ENCODE results near the gene C2orf76.
"Not testable (repeated sequence)": the region's sequence is repeated elsewhere in the genome, so short reads cannot be mapped to it uniquely, and the experiment has no call there.

Gene C2orf76

DNA sequence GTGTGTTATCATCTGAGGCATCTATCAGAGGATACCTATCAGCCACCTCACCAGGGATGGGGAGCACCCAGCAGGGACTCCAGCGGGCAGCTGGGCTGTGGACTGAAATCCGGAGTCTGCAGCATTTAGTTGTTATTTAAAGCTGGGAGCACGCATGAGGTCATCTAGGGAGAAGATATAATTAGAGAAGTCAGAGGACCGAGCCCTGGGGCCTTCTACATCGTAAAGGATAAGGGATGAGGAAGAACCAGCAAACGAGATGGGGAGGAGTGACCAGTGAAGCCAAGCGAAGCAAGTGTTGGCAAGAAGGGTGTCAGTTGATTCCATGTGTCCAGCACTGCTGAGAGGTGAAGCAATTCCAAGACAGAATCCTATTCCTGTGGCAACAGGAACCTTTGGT is 72.7 kb downstream of the C2orf76 start:
- no peak for DNase-seq

DNA sequence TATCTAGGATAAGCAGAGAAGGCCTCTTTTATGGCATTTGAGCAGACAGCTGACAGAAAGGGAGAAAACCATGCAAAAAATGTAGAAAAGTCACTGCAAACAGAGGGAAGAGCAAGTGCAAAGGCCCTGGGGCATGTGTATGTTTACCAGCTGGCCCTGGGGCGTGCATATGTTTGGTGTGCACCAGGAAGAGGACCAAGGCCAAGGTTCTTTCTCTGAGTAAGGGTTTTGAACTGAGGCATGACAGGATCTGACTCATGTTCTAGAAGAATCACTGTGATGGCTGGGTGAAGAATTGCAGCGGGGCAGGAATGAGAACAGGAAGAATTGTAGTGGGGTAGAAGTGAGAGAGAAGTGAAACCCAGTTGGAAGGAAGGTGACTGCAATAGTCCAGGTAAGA is 73.4 kb downstream of the C2orf76 start:
- DNase-seq = no peak

DNA sequence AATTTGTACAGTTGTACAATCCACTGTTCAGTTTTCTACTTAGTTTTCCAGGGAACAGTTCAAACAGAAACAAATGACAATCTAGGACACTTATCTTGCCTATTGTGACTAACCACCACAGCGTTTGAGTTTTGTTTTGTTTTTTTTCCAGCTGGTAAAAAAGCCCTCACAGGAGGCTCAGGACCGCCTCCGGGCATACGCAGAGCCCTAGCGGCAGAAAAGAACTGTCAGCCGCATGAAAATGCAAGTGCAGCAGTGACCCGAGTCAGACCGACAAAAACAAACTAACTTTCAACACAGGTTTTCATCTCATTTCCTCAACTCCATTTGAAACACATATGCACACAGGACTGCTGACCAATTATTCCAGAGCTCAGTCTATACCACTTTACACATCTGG is 74.4 kb downstream of the C2orf76 start:
- DNase-seq = no peak

DNA sequence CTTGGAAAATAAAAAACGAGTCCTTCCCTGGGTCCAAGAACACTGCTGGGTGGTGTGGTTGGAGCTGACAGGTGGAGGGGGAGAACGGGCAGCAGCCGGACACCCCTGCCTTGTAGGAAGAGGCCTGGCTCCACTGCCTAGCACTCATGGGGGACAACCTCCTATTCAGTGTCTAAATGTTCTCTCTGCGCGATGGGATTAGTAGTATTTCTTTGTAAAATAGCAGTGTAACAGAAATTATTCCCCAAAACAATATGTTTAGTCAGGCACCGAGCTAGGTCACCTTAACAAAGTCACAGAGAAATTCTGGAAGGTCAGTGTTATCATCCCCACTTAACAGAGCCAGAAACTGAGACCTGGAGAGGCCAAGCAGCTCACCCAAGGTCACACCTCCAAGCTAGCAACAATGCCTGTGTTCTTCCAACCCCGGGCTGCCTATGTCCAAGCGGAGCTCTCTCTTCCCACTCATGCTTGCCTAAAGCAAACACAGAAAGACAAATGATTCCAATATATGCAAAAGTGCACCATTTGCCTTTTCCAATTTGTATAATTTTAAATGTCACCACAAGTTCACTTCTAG is 75.0 kb downstream of the C2orf76 start:
- no peak for DNase-seq

DNA sequence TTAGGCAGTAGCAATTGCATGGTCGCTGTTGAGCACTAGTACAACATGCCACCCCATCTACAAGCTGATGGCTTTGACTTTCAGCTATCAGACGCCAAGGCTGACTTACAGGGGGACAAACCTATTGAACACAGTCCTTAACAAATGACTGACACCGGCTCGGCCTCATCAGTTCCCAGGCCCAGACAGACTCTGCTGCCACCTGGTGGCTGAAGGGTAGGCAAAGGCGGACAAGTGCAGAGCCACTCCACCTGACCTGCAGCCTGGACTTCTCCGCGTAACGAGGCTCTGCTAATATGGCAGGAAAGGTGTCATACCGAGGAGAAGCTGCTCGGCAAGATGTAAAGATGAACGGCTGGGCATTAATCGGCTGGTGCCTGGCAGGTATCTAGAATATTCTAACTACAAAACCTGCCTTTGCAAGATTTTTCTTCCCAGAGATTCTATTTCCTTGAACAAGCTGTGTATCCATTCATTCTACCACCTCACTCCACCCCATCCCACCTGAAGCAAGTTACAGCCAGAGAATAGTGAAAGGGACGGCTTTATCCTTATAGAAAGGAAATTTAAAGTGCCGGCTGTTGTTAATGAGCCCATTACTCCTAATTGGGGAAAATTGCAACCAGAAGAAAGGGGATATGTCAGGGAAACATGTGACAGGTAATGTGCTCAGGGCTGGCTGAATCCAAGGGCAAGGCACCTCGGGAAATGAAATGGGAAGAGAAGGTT is 75.6 kb downstream of the C2orf76 start:
- DNase-seq = peak; percentile 56

DNA sequence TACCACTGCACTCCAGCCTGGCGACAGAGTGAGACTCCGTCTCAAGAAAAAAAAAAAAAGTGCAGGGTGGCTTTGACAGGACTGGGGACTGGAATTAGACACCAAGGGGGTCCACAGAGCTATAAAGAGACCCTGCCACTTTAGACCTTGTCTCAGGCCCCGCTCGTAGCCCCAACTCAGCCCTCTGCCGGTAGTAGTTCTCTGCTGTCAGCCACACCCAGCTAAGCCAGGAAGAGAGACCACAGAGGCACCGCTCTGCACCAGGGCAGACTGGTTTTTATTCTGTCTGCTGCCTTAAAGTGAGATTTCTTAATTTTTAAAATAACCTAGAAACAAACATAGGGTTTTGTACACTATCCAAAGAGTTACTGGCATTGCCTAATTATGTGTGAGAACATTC is 77.0 kb downstream of the C2orf76 start:
- DNase-seq = no peak

DNA sequence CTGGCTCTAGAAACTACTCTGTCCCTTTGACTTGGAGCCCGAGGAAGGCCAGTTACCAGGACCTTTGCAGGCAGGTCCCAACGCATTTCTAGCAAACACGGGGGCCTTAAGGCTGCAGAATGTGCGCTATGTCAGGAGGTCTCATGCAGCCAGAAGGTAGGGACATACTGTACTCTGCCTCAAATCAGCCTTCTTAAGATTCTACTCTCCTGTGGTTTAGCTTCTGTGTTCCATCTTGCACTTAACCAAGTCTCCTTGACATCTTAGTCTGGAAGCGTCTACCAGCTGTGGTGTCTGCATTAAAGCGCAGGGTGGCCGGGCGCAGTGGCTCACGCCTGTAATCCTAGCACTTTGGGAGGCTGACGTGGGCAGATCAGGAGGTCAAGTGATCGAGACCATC is 77.5 kb downstream of the C2orf76 start:
- DNase-seq = peak; percentile 16

DNA sequence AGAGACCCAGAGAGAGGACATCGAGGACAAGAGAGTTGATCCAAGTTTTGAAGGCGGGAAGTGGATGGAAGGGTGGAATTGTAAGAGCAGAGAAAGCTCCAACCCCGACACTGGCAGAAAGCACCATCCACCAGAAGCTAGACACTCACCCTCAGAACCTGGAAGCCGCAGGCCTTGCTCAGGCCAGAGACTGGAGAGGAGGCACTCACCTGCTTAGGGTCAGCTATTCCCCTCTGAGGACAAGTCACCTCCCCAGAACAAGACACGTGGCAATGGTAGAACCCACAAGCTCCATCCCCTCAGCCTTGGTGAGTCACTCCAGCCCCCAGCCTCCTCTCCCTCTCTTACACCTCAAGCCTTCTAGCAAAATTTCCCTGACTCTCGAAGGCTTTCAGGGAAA is 78.1 kb downstream of the C2orf76 start:
- no peak for DNase-seq

DNA sequence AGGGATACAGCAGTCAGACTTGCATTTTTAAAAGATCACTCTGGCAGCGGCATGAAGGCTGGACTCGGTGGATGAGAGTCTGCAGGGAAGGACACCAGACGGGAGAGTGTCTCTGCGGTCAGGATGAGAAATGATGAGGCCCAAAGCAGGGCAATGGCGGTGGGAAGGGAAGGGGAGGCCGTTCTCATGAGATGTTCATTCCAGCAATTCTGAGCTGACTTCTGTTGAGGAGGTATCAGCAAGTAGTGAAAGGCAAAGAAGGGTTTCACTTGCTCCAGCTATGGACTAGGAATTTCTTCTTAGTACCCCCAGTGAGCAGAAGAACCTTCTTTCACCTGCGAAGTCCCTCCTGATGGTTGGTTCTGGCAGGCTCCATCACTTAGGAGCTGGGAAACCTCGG is 80.0 kb downstream of the C2orf76 start:
- DNase-seq = no peak

DNA sequence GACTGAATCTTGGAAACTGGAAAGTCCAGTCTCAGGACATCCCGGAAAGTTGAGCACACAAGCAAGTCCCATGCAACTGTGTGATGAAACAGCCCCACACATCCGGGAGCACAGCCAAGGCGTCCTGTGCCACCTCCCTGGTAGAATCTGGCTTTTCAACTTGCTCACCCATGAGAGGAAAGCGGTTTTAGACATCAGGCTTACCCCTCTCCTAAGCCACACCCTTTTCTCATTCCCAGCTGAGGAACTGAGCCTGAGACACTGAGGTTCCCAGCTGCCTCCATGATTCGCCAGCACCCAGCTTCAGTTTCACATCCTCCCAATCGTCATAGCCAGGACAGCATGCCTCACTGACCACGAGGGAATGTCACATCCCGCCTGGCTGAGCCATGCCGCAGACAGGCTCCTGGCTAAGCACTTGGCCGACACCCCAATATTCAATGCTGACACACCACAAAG is 82.7 kb downstream of the C2orf76 start:
- DNase-seq = peak; percentile 87

DNA sequence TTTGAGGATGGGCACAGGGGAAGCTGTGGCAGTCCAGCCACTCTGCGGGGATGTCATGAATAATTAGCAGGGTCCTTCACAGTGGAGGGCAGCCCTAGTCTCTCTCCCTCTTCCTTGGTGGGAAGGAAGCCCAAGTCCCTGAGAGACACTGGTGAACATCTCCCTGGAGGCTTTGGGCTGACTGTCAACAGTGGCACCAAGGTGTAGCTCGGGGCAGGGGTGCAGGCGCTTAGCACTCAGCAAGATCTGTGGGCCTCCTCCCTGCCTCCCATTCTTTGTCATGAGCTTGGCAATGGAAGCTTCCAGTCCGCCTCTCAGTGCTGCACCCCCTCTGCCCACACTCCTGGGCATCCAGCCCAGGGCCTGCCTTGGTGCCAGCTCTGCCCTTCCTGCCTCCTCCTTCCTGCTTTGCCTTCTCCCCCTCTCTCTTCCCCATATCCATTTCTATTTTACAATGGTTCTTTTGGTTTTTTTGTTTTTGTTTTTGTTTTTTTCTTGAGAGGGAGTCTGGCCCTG is 83.6 kb downstream of the C2orf76 start:
- no peak for DNase-seq

DNA sequence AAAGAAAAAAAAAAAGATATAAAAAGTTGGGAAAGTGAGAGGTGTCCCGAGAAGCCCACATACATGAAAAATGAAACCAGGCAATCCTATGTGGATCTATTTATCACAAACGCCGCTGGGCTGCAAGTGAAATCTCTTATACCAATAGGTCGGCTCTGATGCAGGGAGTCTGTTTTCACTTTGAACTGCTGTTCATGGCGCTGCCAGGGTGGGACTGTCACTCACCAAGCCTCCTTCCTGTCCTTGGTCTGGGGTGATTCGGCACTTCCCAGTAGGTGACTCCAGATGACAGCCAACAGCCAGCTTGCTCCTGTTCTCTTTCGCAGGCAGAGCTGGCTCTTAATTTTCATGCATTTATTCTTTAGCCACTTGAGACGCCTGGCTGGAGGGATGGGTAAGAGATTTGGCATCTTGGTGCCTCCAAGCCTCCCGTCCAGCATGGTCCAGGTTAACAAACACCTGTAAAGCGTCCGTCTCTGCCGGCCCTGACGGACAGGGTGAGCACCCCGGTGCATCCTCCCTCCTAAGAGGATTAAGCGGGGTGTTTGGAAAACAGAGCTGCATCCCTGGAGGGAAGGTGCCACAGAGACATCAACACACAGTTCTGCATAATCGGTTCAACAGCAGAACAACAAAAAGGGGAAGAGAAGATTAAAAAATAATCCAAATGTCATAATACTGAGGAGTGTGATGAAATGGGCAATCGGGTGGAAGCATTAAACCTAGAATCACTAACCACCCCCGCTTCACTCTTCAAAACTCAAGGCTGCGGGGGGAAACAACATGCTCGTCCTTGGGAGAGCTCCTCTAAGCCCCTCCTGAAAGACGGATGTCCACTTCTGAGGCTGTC is 84.3 kb downstream of the C2orf76 start:
- DNase-seq = no peak

DNA sequence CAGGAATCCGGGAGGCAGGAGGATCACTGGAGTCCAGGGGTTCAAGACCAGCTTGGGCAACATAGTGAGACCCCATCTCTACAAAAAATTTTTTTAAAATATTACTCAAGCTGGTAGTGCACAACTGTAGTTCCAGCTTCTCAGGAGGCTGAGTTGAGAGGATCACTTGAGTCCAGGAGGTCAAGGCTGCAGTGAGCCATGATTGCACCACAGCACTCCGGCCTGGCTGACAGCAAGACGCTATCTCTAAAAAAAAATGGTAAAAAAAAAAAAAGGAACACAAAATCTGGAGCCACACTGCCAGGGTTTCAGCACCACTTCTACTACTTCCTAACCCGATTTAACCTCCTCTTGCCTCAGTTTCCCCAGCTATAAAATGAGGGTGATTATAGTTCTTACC is 86.0 kb downstream of the C2orf76 start:
- DNase-seq = no peak

DNA sequence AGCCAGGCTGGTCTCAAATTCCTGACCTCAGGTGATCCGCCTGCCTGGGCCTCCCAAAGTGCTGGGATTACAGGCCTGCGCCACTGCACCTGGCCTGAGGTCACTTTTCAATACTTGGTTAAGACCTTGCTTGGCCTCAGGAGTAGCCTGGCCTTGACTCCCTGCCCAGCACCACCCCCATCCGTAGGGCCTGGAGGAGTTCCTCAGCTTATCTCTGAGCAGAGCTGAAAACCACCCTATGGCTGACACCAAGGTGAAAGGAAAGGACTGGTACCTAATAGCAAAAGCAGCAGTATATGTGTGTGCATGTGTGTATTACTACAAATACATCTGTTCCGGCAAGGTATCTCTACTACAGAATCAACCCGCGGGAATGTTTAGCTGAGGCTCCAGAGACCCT is 87.0 kb downstream of the C2orf76 start:
- no peak for DNase-seq

DNA sequence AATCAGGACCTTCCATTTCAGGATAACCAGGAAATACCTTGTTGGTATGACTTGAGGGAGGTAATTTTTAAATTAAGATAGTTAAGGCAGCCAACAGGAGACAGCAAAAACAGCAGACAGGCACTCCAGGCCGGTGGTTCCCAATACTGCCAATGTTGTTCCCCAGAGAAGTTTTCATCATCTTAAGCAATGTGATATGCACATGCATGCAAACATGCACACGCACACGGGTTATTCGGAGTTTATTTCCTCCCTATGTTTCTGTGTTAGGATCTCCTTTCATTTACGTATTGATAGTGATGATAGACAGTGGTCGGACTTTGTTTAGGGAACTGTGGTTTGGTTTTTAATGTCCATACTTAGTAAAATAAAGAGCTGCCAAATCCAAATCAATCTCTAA is 87.7 kb downstream of the C2orf76 start:
- DNase-seq = no peak

DNA sequence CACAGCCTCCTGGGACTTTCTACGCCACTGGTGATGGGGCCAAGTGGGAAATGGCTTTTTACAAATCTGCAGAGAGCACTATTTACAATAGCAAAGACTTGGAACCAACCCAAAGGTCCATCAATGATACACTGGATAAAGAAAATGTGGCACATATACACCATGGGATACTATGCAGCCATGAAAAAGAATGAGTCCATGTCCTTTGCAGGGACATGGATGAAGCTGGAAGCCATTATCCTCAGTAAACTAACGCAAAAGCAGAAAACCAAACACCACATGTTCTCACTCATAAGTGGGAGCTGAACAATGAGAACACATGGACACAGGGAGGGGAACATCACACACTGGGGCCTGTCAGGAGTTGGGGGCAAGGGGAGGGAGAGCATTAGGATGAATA is 88.2 kb downstream of the C2orf76 start:
- DNase-seq = not testable (repeated sequence)

DNA sequence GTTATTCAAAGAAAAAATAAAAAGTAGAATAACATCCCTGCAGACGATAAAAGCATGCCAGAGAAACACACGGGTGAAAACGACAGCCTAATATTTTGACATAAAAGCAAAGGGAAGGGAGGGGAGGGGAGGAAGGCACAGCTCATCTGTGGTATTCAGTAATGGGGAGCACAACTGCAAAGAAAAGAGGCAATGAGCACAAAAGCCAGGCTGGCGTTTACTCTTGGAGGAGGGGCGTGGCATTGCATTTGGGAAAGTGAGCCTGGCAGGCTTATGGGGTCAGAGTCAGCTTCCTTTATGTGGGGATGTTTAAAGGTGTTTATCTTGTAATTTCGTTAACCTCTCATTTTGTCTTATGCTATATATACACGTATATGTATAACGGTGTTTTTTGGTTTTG is 89.8 kb downstream of the C2orf76 start:
- no peak for DNase-seq

DNA sequence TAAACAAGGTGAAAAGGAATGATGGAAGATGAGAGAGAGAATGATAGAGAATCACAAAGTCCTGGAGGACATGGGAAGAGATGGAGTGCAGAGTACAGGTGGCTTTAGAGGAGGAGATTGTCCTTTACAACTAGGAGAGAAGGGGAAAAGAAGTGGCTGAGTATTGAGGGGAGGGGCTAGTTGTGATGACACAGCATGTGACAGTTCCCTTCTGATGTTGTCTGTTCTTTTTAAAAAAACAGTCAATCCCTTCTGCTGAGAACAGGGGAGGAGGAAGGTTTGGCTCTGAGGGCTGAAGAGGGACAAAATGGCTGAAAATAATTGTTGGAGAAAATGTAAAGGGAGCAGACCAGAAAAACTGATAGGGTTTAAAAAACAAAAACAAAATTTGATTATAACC is 99.0 kb downstream of the C2orf76 start:
- DNase-seq = no peak

DNA sequence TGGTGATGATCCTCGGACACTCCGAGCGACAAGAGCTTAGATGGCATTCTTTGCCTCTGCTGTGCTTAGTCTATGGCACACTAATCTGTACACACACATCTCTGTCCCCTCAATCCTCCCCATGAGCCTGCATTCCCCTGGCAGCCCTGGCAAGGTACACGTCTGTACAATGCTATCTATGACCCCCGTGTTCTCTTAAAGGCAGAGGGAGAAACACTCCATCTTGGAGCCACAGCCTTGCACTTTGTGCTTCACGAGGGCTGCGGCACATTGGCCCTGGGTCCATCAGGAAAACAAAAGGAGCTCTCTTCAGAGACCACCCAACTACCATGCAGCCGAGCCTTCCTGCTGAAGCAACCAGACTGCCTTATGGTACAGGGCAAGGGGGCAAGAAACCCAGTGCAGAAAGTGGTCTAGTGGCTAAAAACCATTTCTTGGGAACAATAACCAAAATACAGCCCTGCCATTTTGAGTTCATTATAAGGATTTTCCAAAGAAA is 100.5 kb downstream of the C2orf76 start:
- no peak for DNase-seq

DNA sequence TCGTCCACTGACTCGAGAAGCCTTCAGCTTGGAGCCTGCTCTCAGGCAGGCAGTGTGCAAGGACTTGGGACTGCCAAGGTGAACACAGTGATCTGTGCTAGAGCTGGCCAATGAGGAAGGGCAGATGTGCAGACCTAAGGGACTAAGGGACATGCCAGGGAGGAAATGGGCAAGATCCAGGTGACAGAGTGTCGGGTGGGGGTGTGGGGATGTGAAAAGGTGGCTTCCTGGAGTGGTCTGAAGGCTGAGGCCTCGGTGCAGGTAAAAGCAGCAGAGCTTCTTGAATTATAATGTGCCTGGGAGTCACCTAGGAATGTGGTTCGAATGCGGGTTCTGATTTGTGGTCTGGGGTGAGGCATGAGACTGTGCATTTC is 101.0 kb downstream of the C2orf76 start:
- no peak for DNase-seq

DNA sequence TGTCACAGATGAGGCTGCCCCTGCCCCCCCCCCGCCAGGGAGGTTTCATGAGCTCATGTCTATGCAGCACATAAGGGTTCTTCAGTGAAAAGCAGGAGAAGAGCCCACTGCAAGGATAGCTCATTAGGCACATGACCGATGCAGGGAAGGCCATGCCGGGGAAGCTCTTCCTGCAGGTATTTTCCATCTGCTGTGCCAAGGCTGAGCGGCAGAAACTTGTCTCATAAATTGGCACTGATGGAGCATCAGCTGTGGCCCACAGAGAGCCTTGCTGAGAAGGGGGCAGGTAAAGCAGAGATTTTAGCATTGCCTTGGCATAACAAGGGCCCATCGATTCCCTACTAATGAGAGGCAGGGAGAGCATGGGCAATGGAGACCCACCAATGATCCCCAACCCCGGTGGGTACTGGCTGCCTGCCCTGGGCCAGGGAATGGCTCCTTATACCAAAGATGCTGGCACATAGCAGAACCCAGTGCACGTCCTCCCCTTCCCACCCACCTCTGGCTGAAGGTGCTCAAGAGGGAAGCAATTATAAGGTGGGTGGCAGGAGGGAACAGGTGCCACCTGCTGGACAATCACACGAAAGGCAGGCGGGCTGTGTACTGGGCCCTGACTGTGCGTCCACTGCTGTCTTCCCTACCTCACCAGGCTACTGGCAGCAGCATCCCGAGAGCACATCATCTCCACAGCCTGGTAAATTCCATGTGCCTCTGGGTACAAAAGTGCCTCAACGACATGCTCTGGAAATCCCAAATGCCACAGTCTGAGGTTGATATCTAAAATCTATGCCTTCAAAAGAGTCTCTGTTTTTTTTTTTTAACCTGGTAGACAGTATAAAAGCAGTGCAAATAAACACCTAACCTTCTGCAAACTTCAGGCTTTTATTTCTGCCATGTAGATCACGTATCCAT is 101.6 kb downstream of the C2orf76 start:
- peak; percentile 47 for DNase-seq

DNA sequence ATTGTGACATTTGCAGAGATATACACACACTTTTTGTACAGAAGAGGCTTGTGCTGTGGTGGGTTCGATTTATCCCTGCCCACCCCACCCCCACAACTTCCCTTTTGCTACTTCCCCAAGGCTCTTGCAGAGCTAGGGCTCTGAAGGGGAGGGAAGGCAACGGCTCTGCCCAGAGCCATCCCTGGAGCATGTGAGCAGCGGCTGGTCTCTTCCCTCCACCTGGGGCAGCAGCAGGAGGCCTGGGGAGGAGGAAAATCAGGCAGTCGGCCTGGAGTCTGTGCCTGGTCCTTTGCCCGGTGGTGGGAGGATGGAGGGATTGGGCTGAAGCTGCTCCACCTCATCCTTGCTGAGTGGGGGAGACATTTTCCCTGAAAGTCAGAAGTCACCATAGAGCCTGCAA is 103.0 kb downstream of the C2orf76 start:
- DNase-seq = no peak
